ENCODE results near the gene PPP1R12B.

DNA sequence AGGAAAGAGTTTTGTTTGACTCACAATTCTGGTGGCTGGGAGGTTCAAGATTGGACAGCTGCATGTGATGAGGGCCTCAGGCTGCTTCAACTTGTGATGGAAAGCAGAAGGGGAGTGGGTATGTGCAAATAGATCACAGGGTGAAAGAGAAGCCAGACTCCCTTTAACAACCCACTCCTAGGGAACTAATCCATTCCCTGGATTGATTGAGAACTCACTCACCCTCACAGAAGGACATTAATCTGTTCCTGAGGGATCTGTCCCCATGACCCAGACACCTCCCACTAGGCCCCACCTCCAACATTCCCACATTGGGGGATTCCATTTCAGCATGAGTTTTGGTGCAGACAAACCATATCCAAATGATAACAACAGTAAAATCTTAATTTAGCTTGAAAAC is 32.3 kb upstream of the PPP1R12B start:
- TF ChIP-seq POLR2A (IDR thresholded peaks at IDR 0.05) = no peak
- no peak for TF ChIP-seq EP300 (IDR thresholded peaks at IDR 0.05)
- no peak for TF ChIP-seq POLR2AphosphoS5 (IDR thresholded peaks at IDR 0.05)
- TF ChIP-seq CTCF (IDR thresholded peaks at IDR 0.05) = no peak

All from gastroesophageal sphincter (tissue), 3 donors.